ENCODE measurements around the gene PUS3.

DNA sequence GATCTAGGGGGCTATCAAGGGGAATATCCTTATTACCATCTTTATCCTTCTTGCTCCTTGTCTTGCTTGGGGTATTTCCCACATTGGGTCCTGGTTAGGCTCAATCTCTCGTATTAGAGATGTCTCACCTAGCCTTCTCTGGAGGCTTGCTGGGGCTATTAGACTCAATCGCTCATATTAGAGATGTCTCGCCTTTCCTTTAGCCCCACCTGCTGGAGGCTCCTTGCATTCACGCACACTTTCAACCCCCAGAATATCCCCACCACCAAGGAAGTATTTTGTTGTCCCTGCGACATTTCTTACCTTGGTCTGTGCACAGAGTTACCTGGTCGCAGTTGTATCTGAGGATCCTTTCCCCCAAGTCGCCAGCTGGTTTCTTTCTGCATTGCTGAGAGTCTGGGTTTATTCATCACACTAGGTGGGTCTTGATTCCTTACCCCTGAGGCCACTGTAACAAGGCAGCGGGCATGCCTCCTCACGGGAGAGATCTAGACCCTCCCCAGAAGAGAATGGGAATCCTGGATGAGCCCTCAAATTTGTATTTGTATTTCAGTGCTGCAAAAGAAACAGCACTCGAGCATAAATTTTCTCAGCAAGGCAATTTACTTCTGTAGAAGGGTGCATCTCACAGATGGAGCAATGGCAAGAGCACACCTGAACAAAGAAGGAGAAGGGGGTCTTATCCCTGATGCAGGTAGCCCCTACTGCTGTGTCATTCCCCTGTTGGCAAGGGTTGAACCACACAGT, 31.4 kb downstream of the PUS3 start:
- no peak for TF ChIP-seq POLR2A (IDR thresholded peaks at IDR 0.05; ENCODE audit: extremely low read depth, insufficient read length)
- TF ChIP-seq, protein P1, sequence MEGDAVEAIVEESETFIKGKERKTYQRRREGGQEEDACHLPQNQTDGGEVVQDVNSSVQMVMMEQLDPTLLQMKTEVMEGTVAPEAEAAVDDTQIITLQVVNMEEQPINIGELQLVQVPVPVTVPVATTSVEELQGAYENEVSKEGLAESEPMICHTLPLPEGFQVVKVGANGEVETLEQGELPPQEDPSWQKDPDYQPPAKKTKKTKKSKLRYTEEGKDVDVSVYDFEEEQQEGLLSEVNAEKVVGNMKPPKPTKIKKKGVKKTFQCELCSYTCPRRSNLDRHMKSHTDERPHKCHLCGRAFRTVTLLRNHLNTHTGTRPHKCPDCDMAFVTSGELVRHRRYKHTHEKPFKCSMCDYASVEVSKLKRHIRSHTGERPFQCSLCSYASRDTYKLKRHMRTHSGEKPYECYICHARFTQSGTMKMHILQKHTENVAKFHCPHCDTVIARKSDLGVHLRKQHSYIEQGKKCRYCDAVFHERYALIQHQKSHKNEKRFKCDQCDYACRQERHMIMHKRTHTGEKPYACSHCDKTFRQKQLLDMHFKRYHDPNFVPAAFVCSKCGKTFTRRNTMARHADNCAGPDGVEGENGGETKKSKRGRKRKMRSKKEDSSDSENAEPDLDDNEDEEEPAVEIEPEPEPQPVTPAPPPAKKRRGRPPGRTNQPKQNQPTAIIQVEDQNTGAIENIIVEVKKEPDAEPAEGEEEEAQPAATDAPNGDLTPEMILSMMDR (IDR thresholded peaks at IDR 0.05; ENCODE audit: low read depth, low read length) = peak; percentile 60
- TF ChIP-seq, protein P2, sequence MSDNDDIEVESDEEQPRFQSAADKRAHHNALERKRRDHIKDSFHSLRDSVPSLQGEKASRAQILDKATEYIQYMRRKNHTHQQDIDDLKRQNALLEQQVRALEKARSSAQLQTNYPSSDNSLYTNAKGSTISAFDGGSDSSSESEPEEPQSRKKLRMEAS (IDR thresholded peaks at IDR 0.05; ENCODE audit: low read depth, low read length) = no peak

All from NB4 (cell line).